Stimulated activated CD4-positive, alpha-beta T cell treated with anti-CD3 and anti-CD28 coated beads, TNF-alpha, amount 100 ng/mL, for 24 hours (primary cell): ENCODE results near the gene C10orf90.
"Not testable (repeated sequence)": the region's sequence is repeated elsewhere in the genome, so short reads cannot be mapped to it uniquely, and the experiment has no call there.

ENCODE experiments used
- DNase-seq, 3 experiments: peaks; one replicate each; pipeline ENCODE4 v3.0.0-alpha.2; 2020; ENCODE audit warnings: low read depth in 3 of 3

Gene C10orf90

DNA sequence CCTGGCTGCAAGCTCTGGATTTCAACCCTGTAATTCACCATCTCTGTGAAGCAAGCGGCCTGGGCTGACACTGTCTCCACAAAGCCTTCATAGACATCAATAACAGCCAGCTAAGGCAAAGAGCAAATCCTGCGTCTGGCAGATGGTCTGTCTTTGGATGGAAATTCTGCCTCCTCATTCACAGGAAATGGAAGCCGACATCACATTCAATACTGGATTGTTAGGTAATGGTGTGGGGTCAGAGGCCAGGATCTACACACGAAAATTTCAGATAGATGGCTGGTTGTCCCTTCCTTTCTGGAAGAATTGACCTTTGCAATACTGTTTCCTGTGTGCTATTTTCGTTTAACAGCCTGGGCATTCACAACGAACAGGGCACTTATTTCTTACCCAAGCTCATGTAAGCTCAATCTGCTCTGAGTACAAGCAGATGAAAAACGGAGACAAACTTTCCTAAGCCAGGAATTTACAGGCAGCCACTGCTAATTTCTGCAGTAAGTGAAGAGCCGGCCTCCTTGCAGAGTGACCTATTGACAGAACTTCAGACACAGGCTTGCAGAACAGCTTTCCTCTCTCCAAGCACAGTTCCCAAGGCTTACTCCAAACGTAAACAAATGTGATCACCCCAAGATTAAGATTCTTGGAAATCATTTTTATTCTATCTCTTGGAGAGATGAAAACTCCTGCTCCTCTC lies 279.2 kb downstream of the C10orf90 start:
- DNase-seq = no peak

DNA sequence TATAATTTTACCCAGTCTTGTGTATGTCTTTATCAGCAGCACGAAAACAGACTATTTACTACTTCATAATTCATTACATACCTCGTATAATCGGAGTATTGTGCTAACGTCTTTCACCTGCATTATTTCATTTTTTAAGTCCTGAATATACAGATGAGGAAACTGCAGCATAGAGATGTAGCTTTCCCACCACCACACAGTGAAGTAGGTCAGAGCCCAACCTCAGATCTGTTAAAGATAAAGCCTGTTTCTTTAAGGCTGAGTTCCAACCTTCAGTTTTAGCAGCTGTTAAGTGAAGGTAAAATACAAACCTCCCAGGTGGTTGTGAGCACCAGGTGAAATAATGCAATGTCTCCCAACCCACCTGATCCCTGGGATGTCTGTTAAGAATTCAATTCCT lies 280.2 kb downstream of the C10orf90 start:
- DNase-seq = no peak

DNA sequence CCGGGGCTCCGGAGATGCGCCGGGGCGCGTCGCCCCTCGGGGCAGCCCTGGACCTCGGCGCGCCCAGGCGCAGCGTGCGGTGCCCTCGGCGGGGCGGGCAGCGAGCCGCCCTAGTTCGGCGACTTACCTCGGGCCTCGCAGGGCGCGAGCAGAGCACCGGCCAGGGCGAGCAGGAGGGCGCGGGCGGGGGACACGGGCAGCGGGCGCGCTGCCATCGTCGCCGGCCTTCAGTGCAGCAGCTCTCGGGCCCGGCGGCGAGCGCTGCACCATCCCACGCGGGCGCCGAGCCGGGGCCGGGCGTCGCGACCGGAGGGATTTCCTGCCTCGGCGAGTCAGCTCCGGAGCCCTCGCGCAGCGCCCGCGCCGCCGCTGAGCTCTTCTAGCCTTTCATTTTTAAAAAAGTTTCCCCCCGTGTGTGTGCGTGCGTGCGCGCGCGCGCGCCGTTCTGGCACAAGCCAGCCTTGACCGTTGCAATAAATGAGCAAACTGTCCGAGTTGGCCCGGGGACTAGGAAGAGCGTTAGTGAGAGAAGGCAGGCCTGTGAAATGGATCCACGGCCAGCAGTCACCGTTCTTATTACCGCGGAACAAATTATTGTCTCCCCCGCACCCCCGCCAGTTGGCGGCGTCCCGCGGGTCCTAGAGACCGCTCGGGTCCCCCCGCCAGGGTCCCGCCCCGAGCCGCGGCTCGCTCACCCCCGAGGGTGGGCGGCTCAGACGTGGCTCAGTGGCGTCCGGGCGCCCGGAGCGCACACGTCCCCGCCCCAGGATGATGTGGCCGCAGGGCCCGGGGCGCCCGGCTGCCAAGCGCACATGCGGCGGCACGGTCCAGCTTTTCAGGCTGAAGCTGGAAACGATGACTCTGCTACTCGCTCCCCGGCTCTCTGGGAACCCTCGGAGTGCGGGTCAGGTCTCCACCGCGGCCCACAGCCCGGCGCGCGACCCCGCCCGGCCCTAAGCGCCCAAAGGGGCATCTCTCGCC lies 282.3 kb downstream of the C10orf90 start, which contains the start of gene ADAM12:
Gene ADAM12 (minus strand): TSS at position 547 of the 981 bp plus-strand sequence. CDS start 332 bp downstream, at position 215.
- no peak for DNase-seq

DNA sequence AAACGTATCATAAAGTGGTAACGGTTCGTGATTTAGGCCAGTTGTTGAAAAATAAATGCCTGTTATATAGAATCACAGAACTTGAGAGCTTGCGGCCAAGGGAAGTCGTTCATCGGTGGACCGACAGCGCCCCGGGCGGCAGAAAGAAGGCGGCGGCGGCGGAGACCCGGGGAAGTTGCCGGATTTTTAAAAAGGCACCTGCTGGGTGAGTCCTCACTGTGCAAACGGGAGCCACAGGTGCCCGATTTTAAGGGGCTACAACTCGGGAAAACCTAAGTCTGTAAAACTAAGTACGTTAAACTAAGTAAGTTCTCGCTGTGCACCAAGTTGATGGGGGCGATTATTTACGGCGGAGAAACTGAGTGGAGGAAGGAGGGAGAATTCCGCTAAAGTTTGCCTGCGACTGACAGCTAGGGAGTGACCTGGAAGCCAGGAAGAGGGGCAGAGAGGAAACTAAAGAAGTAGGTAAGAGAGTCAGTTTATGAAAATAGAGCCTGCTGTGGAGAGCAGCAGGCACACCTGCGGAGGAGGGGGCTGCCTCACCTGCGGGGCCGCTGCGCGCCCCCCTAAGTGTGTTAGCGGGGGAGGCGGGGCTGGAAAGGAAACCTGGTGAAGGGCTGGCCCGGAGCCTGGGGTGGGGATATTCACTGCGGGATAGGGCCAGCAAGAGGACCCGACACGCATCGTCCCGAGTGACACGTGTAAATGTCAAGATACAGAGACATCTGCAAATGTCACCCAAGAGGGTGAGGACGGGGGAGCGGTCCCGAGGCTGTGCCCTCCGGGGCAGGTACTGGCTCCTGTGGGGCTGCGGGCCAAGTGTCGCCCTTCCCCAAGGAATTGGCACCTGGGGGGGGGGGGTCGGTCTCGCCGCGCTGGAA lies 283.2 kb downstream of the C10orf90 start:
- peak in 2 of 3 experiments; percentile 9 to 45 for DNase-seq

DNA sequence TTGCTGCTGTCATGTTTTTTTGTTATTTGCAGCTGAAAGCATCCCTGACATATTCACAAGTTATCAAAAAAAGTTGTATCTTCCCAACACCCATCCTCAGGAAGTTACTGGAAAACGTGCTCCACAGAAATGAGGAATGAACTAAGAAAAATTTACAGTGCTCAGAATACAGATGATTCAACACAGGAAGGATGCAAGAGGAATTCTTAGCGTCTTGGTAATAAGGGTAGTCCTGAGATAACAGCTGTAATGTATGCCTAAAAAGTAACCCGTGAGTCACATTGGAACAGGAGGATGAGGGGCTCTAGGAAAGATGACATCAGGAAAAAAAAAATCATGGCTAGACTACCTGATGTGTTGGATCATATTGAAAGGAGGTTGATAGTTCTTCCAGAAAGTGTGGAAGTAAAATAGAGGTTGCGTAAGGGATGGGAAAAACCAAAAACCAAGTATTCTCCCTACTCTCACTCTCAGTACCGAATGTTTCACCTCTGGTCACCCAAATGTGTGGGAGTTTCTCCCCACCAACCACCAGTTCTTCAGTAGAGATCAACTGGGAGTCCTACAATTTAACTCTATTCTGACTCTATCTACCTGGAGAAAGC lies 286.1 kb downstream of the C10orf90 start:
- DNase-seq = no peak

DNA sequence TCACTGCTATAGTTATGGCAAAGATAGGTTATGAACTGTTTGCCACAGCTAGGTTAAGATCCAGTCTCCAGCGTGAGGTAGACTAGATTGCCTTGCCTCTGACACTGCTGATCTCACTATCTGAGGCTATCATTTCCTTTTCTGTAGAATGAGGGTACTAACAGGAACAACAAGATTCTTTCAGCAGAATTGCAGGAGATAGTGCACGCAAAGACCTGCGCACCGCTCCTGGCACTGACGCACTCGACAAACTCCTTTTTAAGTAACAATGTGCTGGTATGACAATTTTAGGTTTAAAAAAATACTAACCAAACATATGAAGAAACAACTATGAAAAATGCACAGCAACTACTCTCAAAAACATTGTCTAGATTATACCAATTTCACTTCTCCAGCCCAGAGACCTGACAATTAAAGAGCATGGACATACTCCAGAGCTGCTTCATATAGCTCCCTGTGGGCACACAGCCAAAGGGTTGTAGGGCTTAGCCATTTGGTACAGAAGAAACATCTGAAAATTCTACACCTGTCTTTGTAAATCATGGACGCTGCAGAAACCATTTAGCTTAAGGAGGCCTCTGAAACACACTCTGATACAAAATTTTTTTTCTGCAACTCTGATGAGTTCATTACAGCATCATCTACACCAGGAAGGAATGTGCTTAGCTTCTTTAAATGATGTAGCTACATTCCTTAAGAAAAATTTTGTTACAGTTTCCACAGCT lies 290.0 kb downstream of the C10orf90 start:
- no peak for DNase-seq

DNA sequence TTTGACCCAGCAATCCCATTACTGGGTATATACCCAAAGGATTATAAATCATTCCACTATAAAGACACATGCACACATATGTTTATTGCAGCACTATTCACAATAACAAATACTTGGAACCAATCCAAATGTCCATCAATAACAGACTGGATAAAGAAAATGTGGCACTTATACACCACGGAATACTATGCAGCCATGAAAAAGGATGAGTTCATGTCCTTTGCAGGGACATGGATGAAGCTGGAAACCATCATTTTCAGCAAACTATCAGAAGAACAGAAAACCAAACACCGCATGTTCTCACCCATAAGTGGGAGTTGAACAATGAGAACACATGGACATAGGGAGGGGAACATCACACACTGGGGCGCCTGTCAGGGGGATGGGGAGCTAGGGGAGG lies 291.3 kb downstream of the C10orf90 start:
- not testable (repeated sequence) for DNase-seq

DNA sequence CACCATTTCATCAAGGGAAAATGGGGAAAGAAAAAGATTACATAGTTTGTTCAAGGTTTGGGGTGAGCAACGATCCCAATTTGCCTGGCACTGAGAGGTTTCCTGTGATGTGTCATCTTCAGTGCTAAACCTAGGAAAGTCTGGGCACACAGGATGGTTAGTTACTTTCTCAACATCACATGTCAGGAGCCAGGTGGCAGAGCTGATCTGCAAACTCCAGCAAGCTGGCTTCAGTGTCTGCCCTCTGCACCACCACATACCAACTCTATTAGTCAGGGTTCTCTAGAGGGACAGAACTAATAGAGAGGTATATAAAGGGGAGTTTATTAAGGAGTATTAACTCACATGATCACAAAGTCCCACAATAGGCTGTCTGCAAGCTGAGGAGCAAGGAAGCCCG lies 293.5 kb downstream of the C10orf90 start:
- DNase-seq = no peak

DNA sequence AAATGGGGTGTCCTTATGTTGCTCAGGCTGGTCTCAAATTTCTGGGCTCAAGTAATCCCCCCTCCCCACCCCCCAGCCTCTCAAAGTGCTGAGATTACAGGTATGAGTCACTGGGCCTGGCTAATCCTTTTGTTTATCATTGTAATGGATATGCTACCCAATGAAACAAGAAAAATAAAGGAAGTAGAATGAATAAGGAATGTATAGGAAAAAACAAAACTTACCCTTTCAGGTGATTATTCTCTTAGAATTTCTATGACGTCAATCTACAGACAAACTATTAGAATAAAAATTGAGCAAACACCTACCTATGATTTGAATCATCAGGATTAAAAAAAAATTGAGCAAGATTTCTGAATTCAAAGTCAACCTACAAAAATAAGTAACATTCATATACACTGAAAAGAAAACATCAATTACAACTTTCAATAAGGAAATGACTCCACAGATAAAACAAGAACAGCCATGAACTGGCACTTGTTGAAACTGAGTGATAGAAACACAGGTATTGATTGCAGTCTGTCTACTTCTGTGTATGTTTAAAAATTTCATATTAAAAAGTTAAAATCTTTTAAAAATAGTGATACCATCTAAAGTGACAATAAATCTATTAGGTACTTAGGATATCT lies 294.5 kb downstream of the C10orf90 start:
- no peak for DNase-seq

DNA sequence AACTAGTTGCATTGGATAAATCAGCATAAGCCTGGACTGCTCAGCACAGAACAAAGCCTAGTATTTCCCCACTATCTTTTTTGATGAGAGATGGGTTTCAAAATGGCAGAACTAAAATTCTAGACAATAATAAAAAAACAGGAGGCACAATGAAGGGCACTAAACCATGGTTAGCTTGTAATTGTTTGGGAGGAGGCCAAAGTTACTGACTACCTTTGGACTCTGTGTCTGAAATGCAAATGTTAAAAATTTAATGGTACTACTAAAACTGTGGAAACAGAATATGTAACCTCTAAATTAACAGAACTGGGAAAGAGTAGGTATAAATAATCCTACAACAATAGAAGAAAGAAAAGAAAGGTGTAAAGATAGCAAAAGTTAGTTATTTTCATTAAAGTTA lies 295.2 kb downstream of the C10orf90 start:
- no peak for DNase-seq
